ENCODE results near the gene HCFC1.
A peak's percentile ranks its signal among the peaks of the same experiment; 100 is the strongest.

Gene HCFC1

DNA sequence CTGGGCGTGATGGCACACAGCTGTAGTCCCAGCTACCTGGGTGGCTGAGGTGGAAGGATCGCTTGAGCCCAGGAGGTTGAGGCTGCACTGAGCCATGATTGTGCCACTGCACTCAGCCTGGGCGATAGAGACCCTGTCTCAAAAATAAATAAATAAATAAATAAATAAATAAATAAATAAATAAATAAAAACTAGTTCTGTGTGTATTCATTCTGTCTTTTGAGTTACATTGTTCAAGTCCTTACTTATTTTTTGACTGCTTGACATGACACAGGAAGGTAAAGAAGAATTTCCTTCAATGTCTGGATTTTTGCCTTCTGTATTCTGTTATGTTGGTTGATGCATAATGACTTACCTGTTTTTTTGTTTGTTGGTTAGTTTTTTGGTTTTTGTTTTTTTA is 34.6 kb downstream of the HCFC1 start:
- no peak for DNase-seq

- no peak for DNase-seq
Observed at GRCh38 chrX:153935326-153935851, 36.2 kb downstream of the HCFC1 start.

DNA sequence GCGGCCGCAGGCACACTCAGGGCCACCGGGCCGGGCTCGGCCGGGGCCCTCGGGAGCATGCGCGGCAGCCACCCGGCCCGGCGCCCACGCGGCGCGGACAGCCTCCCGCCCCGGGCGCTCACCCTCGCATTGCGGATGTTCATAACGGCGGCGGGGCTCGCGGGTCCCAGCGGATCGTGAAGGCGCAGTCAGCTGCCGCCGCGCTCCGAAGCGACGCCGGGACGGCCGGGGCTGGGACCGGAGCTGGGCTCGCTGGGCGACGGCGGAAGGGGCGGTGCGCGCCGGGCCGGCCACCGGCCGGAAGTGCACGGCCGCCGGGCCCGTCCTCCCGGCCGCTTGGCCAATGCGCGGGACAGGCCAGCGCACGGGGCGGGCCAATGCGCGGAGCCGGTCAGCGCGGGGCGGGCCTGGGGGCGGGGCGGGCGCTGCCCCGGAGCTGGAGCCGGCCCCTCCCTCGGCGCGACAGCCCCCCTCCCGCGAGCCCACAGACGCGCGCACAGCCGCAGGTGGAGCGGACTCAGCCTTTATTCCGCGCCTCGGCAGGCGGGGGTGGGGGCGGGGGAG is 36.8 kb downstream of the HCFC1 start, which contains the start of gene NAA10:
Gene NAA10, minus strand, starts transcription at position 276 of the 564 bp plus-strand sequence. Its CDS starts 133 bp downstream, at position 143.
- DNase-seq: peak; percentile 22 to 32

DNA sequence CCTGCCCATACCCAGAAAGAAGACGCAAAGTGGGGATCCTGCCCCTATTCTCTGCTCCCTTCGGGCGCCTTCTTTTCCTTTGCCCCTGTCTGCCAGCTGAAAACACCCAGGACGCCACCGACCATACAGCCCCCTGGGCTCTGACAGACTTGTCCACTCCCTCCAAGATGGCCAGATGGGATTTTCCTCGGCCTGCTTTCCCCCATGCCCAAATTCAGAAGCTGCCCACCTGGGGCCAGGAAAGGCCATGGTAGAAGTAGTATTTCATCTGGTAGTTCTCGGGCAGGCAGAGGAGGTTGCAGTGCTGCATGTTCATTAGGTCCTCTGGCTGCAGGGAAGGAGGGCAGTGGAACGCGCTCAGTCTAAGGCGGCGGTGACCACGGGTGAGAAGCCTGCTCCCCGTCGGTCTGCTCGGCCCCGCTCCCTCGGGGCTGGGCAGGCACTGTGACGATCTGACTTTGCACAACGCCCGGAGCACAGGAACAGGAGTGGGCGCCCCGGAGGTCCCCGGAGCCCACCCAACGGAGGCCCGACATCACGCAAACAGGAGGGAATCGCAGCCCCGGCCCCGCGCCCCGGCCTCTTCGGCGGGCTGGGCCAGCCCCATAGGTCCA is 37.4 kb downstream of the HCFC1 start:
- DNase-seq: no peak

DNA sequence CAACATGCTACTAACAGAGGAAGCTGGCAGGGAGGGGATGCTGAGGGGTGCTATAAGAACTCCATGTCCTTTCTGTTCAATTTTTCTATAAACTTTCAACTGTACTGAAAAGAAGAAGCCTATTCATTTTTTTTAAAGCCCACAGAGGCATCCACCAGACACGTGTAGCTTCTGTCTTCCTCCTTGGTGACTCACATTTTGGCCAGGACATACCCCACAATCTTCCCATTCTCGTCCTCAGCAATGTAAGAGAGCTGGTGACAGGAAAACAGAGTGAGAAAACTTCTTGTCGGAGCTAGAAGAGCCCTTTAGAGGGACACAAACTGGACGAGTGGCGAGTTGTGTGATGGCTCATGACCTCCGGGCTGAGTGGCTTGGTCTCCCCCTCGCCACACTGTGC is 37.9 kb downstream of the HCFC1 start:
- DNase-seq: no peak

DNA sequence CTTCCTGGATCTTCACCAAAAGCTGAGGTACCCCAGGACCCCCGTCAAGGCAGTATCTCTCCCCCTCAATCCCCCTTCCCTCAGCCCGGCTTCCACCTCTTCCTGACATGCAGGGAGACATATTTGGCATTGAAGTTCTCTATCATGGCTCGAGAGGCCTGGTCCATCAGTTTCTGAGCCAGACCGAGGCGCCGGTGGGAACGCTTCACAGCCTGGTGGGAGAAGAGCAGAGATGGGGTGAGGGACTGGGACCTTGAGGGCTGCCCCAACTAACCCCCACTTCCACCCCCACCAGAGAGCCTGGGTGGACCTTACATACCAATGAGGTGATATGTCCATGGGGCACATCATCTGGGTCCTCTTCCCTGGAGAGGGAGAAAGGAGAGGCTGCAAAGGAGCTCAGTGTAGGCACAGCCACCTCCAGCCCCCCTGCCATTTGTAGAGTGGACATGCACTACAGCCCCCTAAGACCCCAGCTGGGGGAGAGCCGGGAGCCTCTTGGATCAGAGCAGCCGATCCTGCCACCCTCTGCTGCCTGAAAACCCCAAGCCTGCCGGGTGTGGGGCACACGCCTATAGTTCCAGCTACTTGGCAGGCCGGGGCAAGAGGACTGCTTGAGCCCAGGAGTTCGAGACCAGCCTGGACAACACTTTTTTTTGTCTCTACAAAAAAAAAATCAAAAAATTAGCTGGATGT is 39.2 kb downstream of the HCFC1 start:
- no peak for DNase-seq

DNA sequence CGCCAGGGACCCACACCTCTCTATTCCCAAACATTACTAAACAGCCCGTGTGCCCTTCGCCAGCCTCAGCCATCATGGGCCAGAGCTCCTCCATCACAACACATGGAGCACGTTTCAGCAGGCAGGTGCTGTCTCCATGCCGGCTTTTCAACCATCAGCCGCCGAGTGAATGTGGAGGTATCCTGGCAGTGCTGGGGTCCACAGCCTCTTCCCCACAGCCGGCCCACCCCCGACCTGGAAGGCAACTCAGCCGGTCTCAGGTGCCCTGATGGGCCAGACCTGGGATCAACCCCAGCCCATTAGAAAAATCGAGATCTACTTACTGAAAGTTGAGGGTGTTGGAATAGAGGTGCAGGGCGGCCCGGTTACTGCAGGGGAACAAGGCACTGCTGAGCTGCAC is 39.9 kb downstream of the HCFC1 start:
- no peak for DNase-seq

DNA sequence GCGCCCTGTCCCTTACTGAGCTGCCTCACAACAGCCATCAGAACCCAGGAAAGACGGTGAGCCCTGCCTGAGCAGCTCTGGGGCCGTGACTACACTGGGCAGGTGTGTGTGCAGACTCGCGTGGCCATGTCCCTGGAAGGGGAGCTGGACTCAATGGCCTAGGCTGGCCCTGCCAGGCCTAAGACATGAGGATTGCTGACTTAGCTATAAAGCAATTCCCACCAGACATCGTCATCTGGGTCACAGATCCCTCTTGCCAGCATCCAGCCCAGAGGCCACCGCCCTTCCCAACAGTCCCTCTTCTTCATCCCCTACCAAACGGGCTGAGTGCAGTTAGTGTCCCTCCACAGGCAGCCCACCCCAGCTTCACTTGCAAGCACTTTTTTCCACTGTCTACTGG is 40.5 kb downstream of the HCFC1 start:
- no peak for DNase-seq

DNA sequence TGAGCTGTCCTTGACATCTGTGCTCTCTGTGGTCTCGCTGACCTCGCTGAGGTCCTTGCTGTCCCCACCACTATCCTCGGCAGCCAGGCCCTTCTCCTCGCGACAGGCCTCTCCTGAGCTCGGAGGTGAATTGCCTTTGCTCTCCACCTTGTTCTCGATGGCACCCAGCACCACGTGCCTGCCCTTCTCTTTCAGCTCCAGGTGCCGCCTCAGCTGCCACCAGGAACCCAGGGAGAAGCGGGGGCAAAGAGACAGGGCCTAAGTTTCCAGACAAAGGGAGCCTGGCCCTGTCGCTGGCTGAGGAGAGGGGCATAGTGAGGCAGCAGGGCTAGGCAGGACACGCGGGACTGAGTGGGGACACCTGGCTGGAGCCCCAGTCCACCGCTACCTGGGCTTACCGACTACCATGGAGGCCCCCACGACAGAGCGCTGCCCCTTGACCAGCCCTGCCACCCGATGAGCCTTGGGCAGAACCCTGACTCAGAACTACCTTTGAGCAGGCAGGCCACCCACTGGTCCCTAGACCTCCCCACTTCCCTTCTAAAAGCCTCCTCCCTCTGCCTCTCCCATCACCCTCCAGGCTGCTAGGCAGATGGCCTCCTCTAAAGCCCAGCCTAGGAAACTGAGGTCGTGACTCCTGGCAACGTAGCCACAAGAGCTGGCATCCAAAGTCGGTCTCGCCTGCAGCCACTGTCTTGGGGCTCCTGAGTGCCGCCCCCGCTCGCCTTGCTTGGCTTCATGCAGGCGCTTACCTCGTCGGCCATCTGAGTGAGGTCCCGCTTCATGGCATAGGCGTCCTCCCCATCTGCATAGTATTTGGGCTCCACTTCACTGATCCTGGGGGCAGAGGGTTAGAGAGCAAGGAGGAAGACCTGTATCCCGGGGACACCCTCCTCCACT is 41.4 kb downstream of the HCFC1 start:
- no peak for DNase-seq

- no peak for DNase-seq
Observed at GRCh38 chrX:153929576-153929975, 42.0 kb downstream of the HCFC1 start.

GRCh38 chrX:153928846-153929245 is 42.8 kb downstream of the HCFC1 start:
- DNase-seq: no peak

DNA sequence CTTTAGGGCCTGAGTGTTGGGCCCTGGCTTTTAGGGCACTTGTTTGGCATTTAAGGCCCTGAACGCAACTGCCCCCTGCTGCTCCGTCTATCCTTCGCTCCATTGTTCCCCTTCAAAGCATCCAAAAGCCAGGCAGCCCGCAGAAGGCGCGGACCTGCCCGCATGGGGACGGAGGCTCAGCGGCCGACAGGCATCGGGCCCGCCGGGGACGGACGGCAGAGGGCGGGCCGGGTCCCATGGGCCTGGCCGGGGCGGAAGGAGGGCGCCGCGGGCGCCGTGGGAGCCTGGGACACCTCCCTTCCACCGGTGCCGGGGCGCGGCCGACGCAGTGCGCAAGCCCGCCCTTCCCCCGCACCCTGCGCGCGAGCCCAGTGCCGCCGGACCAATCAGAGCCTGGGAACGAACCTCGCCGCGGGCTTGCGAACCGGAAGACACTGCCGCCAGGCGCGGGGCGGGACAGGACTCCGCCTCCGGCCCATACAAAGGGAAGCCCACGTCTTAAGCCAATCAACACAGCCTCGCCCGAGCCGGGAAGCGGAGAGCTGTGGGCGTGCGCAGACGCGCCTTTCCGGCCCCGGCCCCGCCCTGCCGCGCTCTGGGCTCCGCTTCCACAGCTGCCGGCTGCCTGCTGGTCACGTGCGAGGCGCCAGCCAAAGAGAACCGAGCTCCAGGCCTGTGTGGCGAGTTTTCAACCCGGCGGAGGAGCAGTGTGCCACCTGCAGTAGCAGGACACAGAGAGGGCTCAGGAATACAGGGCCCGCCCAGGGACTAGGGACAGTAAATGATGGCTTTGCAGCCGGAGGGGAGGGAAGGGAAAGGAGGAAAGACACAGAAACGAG is 43.5 kb downstream of the HCFC1 start:
- peak; percentile 79 to 89 for DNase-seq

GRCh38 chrX:153927672-153927921 is 44.0 kb downstream of the HCFC1 start:
- DNase-seq: no peak

DNA sequence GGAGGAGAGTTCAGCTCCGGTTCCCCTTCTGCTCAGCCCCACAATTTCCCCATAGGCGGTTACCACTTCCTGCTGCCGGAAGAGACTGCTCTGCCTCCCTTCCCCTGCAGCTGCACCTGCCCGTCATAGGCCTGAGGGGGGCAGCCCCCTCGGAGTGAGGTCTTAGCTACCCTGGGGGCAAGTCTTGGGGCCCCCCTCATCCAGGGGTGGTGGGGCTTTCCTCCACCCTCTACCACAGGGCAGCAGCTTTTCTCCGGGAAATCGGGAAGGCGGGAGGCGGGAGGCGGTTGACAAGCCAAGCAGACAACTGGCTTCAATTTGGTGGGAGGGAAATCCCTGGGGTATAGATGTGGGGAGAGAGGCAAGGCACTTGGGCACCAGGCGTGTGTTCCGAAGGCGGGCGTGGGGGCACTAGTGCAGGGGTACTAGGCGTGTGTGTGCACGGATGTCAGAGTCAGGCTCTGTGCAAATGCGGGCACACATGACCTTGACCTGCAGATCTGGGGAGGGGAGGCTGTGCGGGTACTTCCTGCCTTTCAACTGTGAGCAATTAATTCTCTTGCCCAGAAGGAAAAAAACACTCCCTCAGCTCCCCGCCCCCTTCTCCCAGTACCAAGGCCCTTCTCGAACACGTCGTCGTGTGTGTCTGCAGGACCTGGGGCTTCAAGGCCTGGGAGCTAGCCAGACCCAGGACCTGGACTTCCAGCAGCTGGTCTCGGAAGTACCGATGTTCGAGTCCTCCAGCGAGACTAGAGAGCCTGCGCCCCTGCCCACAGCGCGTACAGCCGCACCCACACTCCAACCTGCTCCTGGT is 44.6 kb downstream of the HCFC1 start:
- DNase-seq: peak; percentile 81 to 84

- no peak for DNase-seq
Observed at GRCh38 chrX:153926552-153926857, 45.1 kb downstream of the HCFC1 start.

DNA sequence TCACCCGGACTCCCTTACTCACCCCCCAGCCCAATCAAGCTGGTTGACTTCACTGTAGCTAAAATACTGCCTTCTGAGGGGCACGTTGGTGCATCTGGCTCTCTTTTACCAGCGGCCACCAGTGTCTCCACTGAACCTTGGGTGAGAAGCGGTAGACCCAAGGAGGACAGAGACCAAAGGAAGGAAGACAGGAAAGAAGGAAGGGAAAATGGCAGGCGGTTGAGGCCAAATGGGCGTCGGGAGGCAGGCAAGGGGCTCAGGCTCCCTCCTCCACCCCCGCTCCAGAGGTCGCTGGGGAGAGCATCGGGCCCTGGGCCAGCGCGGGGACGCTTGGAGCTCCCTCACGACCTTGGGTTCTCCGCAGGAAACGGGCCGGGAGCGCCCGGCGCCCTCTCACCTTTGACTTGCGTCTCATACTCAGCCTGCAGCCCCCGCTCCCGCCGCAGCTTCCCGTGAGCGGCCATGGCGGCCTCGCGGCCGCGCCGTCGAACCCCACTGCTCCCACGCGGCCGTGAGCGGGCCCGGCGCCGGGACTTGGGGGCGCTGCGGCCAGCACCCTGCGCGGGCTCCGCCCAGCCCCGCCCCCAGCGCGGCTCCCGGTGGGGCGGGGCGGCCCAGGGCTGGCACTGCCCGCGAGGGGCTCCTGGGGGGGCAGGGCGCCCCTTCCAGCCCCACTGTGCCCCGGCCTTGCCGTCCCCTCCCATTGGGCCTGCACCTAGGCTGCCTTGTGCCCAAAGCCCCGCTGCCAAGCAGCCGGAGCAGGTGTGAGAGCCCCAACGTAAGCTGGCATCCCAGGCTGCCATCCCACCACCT is 45.7 kb downstream of the HCFC1 start, which contains the start of gene ARHGAP4:
Gene ARHGAP4, minus strand, starts transcription at position 526 of the 813 bp plus-strand sequence. Its CDS starts 62 bp downstream, at position 464.
- peak; percentile 22 to 38 for DNase-seq

DNA sequence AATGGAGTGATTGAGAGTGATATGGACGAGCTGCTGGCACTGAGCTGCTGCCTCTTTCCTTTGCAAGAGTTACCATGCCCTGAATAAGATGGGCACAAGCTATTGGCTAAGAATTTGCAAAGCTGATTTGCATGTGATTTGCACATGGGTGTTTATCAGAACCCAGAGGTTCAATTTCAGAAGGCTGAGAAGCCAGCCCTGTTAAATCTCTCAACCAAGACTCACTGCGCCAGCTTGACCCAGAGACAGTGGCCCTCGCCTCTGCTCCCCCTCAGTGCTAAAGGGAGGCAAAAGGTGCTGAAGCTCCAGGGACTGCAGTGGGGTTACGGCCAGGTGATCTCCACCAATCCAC is 46.3 kb downstream of the HCFC1 start:
- DNase-seq: no peak

GRCh38 chrX:153924149-153924861 is 47.3 kb downstream of the HCFC1 start:
- peak; percentile 17 to 30 for DNase-seq

DNA sequence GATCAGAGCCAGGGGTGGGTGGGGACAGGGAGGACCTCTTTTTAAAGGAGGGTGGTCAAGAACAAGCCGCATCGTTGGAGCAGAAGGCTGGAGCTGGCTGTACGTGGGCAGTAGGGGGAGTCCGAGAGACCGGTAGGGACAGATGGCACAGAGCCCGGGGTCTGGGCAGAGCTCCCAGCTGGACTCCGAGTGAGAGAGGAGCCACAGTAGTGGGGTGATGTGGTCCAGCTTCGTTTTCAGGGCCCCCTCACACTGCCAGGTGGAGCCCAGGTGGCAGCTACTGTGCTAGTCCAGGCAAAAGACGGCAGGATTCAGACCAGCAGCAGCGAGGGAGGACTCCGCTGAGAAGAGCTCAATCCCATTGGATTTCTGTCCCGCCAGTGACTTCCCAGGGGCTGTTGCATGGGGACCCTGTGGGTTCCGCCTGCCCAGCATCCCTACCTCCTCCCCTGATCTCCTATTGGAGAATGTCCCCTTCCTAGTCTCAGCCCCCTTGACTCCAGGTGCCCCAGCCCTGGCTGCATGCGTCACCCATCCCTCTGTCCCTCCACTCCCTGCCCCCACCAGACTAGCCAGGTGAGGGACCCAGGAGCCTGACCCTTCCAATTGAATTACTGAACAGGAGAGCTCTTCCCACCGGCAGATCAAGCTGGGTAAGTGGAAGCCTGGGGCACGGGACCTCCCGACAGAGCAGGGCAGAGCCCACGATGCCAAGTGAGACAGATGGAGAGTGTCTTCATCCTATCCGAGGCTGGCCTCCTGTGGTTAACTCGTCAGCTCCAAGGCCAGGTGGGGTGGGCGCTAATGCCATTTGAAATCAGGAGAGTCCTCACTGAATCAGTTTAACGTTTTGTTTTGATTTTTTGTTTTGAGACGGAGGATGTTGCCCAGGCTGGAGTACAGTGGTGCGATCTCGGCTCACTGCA is 48.4 kb downstream of the HCFC1 start:
- peak; percentile 21 to 28 for DNase-seq

Measured in AML-193 (cell line).